ENCODE measurements around the gene CRYBA2.

DNA sequence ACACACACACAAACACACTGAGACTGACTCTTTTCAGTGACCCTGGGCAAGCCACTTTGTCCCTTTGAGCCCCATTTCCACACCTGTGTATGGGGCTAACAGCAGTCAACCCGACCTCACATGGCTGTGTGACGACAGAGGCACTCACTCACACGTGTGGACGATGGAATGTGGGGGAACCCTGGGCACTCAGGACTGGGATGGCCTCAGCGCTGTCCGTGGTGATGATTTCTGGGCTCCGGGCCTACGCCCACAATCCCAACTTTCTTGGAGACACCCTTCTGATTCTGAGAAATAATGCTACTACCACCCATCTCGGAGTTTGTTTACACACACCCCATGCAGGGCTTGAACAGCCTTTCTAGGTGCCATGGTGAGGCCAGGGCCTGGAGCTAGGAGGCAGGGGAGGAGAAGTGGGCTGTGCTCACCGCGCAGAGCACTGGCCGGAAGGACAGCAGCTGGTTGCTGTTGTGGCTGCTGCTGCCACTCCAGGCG, 1.5 kb downstream of the CRYBA2 start:
- TF ChIP-seq SIN3A (IDR thresholded peaks at IDR 0.05; ENCODE audit: borderline replicate concordance, insufficient read depth, low read length), result no peak
- no peak for TF ChIP-seq POLR2AphosphoS5 (IDR thresholded peaks at IDR 0.05; ENCODE audit: low read depth, low read length)
- TF ChIP-seq TAF1 (IDR thresholded peaks at IDR 0.05; ENCODE audit: borderline replicate concordance, insufficient read depth, low read length), result no peak

Measured in PFSK-1 (cell line).